ENCODE results near the gene SCAMP3.

GRCh38 chr1:155250633-155251449 lies 11.3 kb downstream of the SCAMP3 start:
- TF ChIP-seq CTCF (IDR thresholded peaks at IDR 0.05) (peak in 6 of 7 experiments; percentile 58 to 99 (median 98)), POLR2AphosphoS5 (IDR thresholded peaks at IDR 0.05) (peak in 2 of 3 donors; percentile 5 to 88), EP300 (IDR thresholded peaks at IDR 0.05) (no peak)

All from stomach (tissue), 4 donors.